Right atrium auricular region (tissue), 2 donors: ENCODE data around the gene RNF217. TPM values are rescaled to one million over a fixed set of nuclear protein-coding genes. Genes with fewer than 3 reads are reported as not detected.

Experiments
- DNase-seq: peaks from one replicate; pipeline ENCODE4 v3.0.0-alpha.2; 2019; ENCODE audit warnings: low spot score
- H3K27ac ChIP-seq, 2 donors: fragments of 200-600 bp; sonication (generic); 1 replicate in 1 of 2; 2 replicates in 1 of 2; pipeline ENCODE4 v1.5.1; 2016 to 2019
- H3K27me3 ChIP-seq, 2 donors: fragments of 200-600 bp; sonication (generic); one replicate each; pipeline versions ENCODE4 v1.5.1 to v1.6.0; 2017 to 2019
- H3K36me3 ChIP-seq: fragments of 200-600 bp; sonication (generic); one replicate; pipeline ENCODE4 v1.5.1; 2016
- H3K4me1 ChIP-seq, 2 donors: fragments of 200-600 bp; sonication (generic); one replicate each; pipeline versions ENCODE4 v1.5.1 to v1.6.0; 2017 to 2019
- H3K4me3 ChIP-seq, 2 donors: fragments of 200-600 bp; sonication (generic); 1 replicate in 1 of 2; 2 replicates in 1 of 2; pipeline ENCODE4 v1.5.1; 2017 to 2019; ENCODE audit warnings: mild to moderate bottlenecking in 1 of 2, moderate library complexity in 1 of 2
- H3K9me3 ChIP-seq, 2 donors: fragments of 200-600 bp; sonication (generic); one replicate each; pipeline ENCODE4 v1.5.1; 2019
- total RNA-seq, 2 donors: library from RNA; depleted of rRNA; stranded (reverse); fragments of >200 nt; gene quantifications; one replicate each; pipeline ENCODE4 v1.1.0, GENCODE V29; 2016
- TF ChIP-seq, protein P1 (sequence below), 2 donors: fragments of 200-600 bp; sonication (generic); IDR thresholded peaks; one replicate each; pipeline ENCODE4 v1.5.1; 2019; ENCODE audit warnings: antibody characterized with exemption in 2 of 2

RNF217 gene
- total RNA-seq, 2 donors from 2014 or later = 12.7 to 14.1 TPM

DNA sequence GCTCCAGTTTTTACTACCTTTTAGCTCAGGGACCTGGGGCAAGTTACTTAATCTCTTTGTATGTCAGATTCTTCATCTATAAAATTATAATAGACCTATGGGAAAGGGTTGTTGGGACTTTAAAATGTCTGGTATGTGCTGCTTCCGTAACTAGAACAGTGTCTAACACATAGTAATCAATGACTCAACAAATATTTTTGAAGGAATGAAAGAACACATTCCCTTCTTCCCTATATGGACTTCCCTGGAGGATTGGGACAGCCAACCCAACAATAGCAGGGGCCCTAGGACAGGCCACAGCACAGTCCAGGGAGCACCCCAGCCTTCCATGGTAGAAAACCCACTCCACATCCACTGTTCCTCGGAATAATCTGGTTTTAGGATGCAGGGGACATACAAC lies 140.7 kb downstream of the RNF217 start:
- no peak for DNase-seq
- TF ChIP-seq, protein P1, sequence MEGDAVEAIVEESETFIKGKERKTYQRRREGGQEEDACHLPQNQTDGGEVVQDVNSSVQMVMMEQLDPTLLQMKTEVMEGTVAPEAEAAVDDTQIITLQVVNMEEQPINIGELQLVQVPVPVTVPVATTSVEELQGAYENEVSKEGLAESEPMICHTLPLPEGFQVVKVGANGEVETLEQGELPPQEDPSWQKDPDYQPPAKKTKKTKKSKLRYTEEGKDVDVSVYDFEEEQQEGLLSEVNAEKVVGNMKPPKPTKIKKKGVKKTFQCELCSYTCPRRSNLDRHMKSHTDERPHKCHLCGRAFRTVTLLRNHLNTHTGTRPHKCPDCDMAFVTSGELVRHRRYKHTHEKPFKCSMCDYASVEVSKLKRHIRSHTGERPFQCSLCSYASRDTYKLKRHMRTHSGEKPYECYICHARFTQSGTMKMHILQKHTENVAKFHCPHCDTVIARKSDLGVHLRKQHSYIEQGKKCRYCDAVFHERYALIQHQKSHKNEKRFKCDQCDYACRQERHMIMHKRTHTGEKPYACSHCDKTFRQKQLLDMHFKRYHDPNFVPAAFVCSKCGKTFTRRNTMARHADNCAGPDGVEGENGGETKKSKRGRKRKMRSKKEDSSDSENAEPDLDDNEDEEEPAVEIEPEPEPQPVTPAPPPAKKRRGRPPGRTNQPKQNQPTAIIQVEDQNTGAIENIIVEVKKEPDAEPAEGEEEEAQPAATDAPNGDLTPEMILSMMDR (IDR thresholded peaks at IDR 0.05) = no peak
- no peaks in the 10 kb centered on the region for H3K36me3 ChIP-seq
- peaks cover 0 to 16% of the 10 kb centered on the region in 2 donors for H3K4me1 ChIP-seq
- no peak overlapping the region for H3K4me3 ChIP-seq
- no peaks in the 10 kb centered on the region for H3K9me3 ChIP-seq
- peak overlapping the region in 1 of 2 donors; percentile 15 for H3K27ac ChIP-seq
- no peaks in the 10 kb centered on the region for H3K27me3 ChIP-seq

DNA sequence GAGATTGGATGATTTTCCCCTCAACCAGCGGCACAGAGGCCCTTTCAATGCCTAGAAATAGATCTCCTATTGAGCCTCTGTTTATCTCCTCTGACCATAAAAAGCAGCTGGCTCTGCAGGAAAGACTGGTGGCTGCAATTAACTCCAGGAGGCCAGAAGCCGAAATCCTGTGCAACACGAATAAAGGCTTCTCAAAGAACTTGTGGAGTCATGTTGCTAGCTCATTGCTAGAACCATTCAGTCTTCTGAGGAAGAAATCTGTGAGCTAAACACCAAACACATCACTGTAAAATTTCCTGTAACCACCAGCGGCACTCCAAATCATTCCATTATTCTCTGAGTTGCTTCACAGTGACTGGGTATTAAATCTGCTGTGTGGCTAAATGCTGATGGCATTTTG lies 142.2 kb downstream of the RNF217 start:
- Histone ChIP-seq H3K36me3 (no peaks in the 10 kb centered on the region), H3K4me1 (peaks cover 0 to 12% of the 10 kb centered on the region in 2 donors), H3K27me3 (no peaks in the 10 kb centered on the region), H3K4me3 (no peak overlapping the region), H3K27ac (peak overlapping the region in 1 of 2 donors; percentile 55), H3K9me3 (peaks cover 0 to 14% of the 10 kb centered on the region in 2 donors)
- TF ChIP-seq, protein P1 (IDR thresholded peaks at IDR 0.05) = no peak
- DNase-seq = no peak

DNA sequence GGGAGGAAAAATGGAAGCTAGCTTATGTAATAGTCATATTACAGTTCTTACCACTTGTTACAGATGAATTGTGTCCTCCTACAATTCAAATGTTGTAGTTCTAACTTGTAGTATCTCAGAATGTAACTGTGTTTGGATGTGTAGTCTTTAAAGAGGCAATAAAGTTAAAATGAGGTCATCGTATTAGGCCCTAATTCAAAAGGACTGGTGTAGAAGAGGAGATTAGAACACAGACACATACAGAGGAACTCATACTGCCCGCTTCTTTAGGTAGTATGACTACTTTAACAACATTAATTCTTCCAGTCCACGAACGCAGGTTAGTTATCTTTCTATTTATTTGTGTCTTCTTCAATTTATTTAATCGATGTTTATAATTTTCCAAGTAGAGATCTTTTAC lies 144.8 kb downstream of the RNF217 start:
- Histone ChIP-seq H3K4me3 (no peak overlapping the region), H3K4me1 (peaks cover 0 to 6% of the 10 kb centered on the region in 2 donors), H3K27ac (no peak overlapping the region), H3K27me3 (no peaks in the 10 kb centered on the region), H3K9me3 (peaks cover 0 to 40% of the 10 kb centered on the region in 2 donors), H3K36me3 (no peaks in the 10 kb centered on the region)
- DNase-seq = no peak
- TF ChIP-seq, protein P1 (IDR thresholded peaks at IDR 0.05) = no peak

DNA sequence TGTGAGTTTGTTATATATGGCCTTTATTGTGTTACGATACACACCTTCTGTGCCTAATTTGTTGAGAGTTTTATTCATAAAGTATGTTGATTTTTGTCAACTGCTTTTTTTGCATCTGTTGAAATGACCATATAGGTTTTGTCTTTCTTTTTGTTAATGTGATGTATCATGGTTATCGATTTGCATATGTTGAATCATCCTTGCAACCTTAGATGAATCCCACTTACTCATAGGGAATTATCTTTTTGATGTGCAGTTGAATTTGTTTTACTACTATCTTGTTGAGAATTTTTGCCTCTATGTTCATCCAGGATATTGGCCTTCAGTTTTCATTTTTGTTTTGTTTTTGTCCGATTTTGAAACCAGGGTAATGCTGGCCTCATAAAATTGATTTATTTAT lies 145.7 kb downstream of the RNF217 start:
- H3K4me1 ChIP-seq = peaks cover 0 to 4% of the 10 kb centered on the region in 2 donors
- no peak overlapping the region for H3K27ac ChIP-seq

DNA sequence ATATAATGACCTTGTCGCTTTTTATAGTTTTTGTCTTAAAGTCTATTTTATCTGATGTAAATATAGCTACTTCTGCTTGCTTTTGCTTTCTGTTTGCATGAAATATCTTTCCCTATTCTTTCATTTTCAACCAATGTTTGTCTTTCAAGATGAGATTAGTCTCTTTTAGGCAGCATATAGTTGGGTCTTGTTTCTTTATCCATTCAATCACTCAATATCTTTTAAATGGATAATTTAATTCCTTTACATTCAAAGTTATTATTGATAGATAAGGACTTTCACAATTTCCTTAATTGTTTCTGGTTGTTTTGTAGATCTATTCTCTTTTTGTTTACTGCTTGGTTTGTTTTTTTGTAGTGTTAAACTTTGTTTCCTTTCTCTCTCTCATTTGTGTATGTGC lies 147.8 kb downstream of the RNF217 start:
- Histone ChIP-seq H3K27ac (no peak overlapping the region), H3K36me3 (no peaks in the 10 kb centered on the region), H3K27me3 (no peaks in the 10 kb centered on the region), H3K4me1 (no peaks in the 10 kb centered on the region), H3K9me3 (peaks cover 0 to 47% of the 10 kb centered on the region in 2 donors), H3K4me3 (no peak overlapping the region)
- TF ChIP-seq, protein P1 (IDR thresholded peaks at IDR 0.05) = no peak
- no peak for DNase-seq

More for the DNA sequence above, 145.7 kb downstream of the RNF217 start:
- H3K4me3 ChIP-seq = no peak overlapping the region
- TF ChIP-seq, protein P1 (IDR thresholded peaks at IDR 0.05) = no peak
- H3K27me3 ChIP-seq = no peaks in the 10 kb centered on the region
- no peaks in the 10 kb centered on the region for H3K36me3 ChIP-seq
- peaks cover 0 to 47% of the 10 kb centered on the region in 2 donors for H3K9me3 ChIP-seq
- DNase-seq = no peak
